ENCODE results near the gene GAS6. TPM values are rescaled to one million over a fixed set of nuclear protein-coding genes. Genes with fewer than 3 reads are reported as not detected.

The GAS6 gene
- total RNA-seq, 4 donors from 2014 or later = 132 to 392 (median 217) TPM

- Histone ChIP-seq H3K27me3 (peaks cover 29% of the 10 kb centered on the region), H3K9me3 (peaks cover 0 to 2% (median 0%) of the 10 kb centered on the region in 3 donors), H3K4me3 (no peak overlapping the region), H3K27ac (no peak overlapping the region), H3K4me1 (no peaks in the 10 kb centered on the region), H3K36me3 (no peaks in the 10 kb centered on the region)
- no peak for ATAC-seq
- WGBS, 2 donors (ENCODE audit: low coverage in 1 of 2) = 60 to 71% methylated on average over 3 to 4 of the region's 29 CpGs
- TF ChIP-seq POLR2A (IDR thresholded peaks at IDR 0.05) = no peak
- TF ChIP-seq EP300 (IDR thresholded peaks at IDR 0.05) = no peak
- no peak for TF ChIP-seq POLR2AphosphoS5 (IDR thresholded peaks at IDR 0.05)
- TF ChIP-seq, protein P1, sequence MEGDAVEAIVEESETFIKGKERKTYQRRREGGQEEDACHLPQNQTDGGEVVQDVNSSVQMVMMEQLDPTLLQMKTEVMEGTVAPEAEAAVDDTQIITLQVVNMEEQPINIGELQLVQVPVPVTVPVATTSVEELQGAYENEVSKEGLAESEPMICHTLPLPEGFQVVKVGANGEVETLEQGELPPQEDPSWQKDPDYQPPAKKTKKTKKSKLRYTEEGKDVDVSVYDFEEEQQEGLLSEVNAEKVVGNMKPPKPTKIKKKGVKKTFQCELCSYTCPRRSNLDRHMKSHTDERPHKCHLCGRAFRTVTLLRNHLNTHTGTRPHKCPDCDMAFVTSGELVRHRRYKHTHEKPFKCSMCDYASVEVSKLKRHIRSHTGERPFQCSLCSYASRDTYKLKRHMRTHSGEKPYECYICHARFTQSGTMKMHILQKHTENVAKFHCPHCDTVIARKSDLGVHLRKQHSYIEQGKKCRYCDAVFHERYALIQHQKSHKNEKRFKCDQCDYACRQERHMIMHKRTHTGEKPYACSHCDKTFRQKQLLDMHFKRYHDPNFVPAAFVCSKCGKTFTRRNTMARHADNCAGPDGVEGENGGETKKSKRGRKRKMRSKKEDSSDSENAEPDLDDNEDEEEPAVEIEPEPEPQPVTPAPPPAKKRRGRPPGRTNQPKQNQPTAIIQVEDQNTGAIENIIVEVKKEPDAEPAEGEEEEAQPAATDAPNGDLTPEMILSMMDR (IDR thresholded peaks at IDR 0.05) = no peak
Observed at GRCh38 chr13:113777311-113778260, 86.3 kb downstream of the GAS6 start.

DNA sequence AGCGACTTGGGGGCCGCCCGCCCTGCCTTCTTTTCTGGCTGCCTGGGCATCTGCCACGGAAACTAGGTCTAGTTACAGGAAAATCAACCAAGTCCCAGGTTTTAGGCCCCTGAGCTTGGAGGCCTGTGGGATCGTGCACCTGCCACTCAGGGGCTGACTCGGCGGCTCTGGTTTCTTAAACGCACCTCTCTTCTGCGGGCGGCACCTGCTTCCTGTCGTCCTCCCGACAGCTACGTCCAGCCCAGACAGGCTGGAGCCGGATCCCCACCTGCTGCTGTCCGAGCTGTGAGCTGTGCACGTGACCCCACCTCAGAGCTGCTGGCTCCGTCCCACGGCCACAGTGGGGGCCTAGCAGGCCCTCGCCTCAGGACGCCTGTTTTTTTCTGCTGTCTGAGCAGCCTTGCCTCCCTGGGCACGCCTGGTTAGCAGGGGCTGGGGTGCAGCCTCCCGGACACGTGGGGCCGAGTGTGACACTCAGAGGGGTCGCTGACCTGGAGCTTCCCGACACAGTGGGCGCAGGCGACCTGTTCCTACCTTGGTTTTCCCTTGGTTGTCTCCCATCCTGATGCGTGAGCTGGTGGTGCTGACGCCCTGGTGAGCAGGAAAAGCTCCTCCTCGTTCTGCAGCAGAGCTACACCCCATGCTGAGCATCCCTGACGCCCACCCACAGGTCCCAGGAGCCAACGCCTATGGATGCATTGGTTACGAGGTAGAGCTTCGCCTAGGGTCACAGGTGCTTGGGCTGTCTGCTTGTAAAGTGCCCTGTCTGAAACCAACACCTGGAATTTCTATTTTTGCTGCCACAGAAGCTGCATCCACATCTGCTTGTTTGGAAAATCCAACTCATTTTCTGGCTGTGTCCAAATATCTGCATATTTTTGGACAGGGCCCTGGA, 87.4 kb downstream of the GAS6 start:
- H3K9me3 ChIP-seq = peaks cover 0 to 10% (median 0%) of the 10 kb centered on the region in 3 donors
- 77 to 80% methylated on average over 1 to 9 of the region's 35 CpGs for WGBS, 2 donors (ENCODE audit: low coverage in 1 of 2)
- H3K36me3 ChIP-seq = no peaks in the 10 kb centered on the region
- H3K27ac ChIP-seq = no peak overlapping the region
- TF ChIP-seq, protein P1 (IDR thresholded peaks at IDR 0.05) = no peak
- TF ChIP-seq POLR2A (IDR thresholded peaks at IDR 0.05) (no peak), POLR2AphosphoS5 (IDR thresholded peaks at IDR 0.05) (no peak), EP300 (IDR thresholded peaks at IDR 0.05) (no peak)
- no peak overlapping the region for H3K4me3 ChIP-seq
- no peak for ATAC-seq
- peaks cover 29% of the 10 kb centered on the region for H3K27me3 ChIP-seq
- H3K4me1 ChIP-seq = no peaks in the 10 kb centered on the region

DNA sequence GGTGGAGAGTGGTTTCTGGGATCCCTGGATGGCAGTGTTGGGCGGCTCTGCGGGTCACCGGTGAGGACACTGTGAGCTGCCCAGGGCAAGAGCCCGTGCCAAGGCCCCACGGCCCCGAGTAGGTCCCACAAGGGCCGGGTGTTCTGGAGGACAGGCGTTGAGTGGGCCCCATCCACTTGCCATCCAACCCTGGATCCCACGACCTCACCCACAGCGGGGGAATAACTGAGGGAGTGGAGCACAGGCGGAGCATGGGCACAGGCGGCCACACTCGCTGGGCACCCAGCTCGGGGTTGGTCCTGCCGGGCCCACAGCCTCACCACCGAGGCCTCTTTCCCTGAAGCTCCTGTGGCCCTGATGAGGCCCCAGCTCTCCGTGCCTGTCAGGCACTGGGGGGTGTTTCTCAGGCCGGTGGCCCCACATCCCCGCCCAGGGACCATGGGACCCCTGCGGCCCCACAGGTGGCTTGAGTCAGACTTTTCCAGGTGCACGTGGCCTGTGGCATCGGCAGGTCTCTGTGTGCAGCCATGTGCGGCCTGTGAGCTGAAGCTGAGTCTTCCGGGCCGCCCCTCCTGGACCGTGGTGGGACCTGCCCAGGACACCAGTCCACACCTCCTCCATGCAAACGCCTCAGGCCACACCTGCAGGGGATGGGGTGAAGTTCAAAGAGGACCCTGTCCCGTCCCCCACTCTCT, 88.3 kb downstream of the GAS6 start:
- Histone ChIP-seq H3K4me1 (no peaks in the 10 kb centered on the region), H3K4me3 (no peak overlapping the region), H3K27me3 (peaks cover 29% of the 10 kb centered on the region), H3K36me3 (peaks cover 0 to under 1% of the 10 kb centered on the region in 2 donors), H3K9me3 (peaks cover 0 to 10% (median 0%) of the 10 kb centered on the region in 3 donors), H3K27ac (no peak overlapping the region)
- ATAC-seq = no peak
- no peak for TF ChIP-seq POLR2A (IDR thresholded peaks at IDR 0.05)
- TF ChIP-seq EP300 (IDR thresholded peaks at IDR 0.05) = no peak
- no peak for TF ChIP-seq POLR2AphosphoS5 (IDR thresholded peaks at IDR 0.05)
- TF ChIP-seq, protein P1 (IDR thresholded peaks at IDR 0.05) = no peak
- WGBS, 2 donors (ENCODE audit: low coverage in 1 of 2) = 60% methylated on average over 1 of the region's 28 CpGs; no CpG with 5 or more reads in 1 of the 2 donors

- Histone ChIP-seq H3K27me3 (peaks cover 29% of the 10 kb centered on the region), H3K4me3 (no peak overlapping the region), H3K9me3 (peaks cover 0 to 10% (median 0%) of the 10 kb centered on the region in 3 donors), H3K36me3 (peaks cover 0 to 13% of the 10 kb centered on the region in 2 donors), H3K27ac (no peak overlapping the region), H3K4me1 (no peaks in the 10 kb centered on the region)
- 70 to 82% methylated on average over 5 to 7 of the region's 9 CpGs for WGBS, 2 donors (ENCODE audit: low coverage in 1 of 2)
- peak; percentile 41 for ATAC-seq
- peak; percentile 51 for TF ChIP-seq POLR2AphosphoS5 (IDR thresholded peaks at IDR 0.05)
- TF ChIP-seq, protein P1 (IDR thresholded peaks at IDR 0.05) = no peak
Observed at GRCh38 chr13:113774177-113775107, 89.4 kb downstream of the GAS6 start.

Data from gastroesophageal sphincter (tissue), 4 donors.